ENCODE measurements around the gene SHROOM3.

SHROOM3 gene

DNA sequence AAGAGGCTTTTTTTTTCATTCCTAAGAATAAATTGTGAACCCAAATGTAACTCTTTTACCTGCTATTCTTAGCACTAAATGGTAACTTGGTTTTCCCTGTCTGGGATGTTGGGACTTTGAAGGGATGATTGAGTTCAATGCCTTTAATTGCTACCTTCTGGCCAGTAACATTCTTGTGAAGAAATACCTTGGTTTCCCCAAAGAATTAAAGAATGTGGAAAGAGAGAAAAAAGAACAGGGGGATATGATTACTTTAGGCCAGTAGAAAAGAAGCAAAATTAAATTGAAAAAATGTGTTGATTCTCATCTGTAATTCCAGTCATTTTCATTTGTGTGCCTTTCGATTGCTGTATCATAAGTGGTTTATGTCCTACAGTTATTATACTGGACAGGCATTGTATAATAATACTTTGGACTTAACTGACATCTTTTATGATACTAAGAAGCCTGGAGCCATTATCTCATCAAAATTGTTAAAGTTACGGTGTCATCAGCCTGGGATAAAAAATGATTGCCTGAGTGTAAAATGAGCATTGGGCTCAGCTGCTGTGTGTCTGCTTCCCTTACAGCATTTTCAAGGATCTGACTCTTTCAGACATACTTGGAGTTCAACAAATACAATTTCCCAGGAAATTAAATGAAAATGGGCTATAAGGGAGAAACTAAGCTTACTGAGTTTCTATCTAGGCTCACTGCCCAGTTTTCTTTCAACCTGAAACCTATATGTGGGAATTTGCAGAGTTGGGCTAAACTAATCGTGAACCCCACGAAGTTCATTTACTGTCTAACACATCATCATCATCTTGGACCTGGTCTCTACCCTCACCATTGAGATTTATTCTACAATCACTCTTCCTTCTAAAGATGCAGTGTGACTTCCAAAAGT lies 146.3 kb downstream of the SHROOM3 start:
- TF ChIP-seq, protein P1, sequence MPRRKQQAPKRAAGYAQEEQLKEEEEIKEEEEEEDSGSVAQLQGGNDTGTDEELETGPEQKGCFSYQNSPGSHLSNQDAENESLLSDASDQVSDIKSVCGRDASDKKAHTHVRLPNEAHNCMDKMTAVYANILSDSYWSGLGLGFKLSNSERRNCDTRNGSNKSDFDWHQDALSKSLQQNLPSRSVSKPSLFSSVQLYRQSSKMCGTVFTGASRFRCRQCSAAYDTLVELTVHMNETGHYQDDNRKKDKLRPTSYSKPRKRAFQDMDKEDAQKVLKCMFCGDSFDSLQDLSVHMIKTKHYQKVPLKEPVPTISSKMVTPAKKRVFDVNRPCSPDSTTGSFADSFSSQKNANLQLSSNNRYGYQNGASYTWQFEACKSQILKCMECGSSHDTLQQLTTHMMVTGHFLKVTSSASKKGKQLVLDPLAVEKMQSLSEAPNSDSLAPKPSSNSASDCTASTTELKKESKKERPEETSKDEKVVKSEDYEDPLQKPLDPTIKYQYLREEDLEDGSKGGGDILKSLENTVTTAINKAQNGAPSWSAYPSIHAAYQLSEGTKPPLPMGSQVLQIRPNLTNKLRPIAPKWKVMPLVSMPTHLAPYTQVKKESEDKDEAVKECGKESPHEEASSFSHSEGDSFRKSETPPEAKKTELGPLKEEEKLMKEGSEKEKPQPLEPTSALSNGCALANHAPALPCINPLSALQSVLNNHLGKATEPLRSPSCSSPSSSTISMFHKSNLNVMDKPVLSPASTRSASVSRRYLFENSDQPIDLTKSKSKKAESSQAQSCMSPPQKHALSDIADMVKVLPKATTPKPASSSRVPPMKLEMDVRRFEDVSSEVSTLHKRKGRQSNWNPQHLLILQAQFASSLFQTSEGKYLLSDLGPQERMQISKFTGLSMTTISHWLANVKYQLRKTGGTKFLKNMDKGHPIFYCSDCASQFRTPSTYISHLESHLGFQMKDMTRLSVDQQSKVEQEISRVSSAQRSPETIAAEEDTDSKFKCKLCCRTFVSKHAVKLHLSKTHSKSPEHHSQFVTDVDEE (CRISPR knock-in tag; IDR thresholded peaks at IDR 0.05), result peak; percentile 75; the same call in 1 of the 2 replicates
- TF ChIP-seq CSDC2 (CRISPR knock-in tag; IDR thresholded peaks at IDR 0.05) (no peak), RARB (CRISPR knock-in tag; IDR thresholded peaks at IDR 0.05) (no peak), ZNF8 (CRISPR knock-in tag; IDR thresholded peaks at IDR 0.05) (no peak), ISL1 (CRISPR knock-in tag; IDR thresholded peaks at IDR 0.05) (peak; percentile 91), TOX (CRISPR knock-in tag; IDR thresholded peaks at IDR 0.05; ENCODE audit: borderline replicate concordance) (no peak), ZNF70 (CRISPR knock-in tag; IDR thresholded peaks at IDR 0.05) (no peak), ZNF565 (CRISPR knock-in tag; conservative IDR thresholded peaks at IDR 0.05; ENCODE audit: low read depth) (no peak), ARNTL (CRISPR knock-in tag; IDR thresholded peaks at IDR 0.05; ENCODE audit: borderline replicate concordance, low read depth) (no peak), PPARA (CRISPR knock-in tag; IDR thresholded peaks at IDR 0.05; ENCODE audit: borderline replicate concordance) (no peak), ZFP30 (CRISPR knock-in tag; IDR thresholded peaks at IDR 0.05) (no peak), ESRRG (CRISPR knock-in tag; IDR thresholded peaks at IDR 0.05) (no peak), OSR1 (CRISPR knock-in tag; IDR thresholded peaks at IDR 0.05) (no peak), ZC3H10 (CRISPR knock-in tag; IDR thresholded peaks at IDR 0.05) (peak; percentile 31; the same call in 1 of the 2 replicates), ZFP3 (CRISPR knock-in tag; IDR thresholded peaks at IDR 0.05) (no peak), GLIS3 (CRISPR knock-in tag; IDR thresholded peaks at IDR 0.05) (no peak), BACH2 (CRISPR knock-in tag; IDR thresholded peaks at IDR 0.05; ENCODE audit: borderline replicate concordance) (no peak), SNAI2 (CRISPR knock-in tag; IDR thresholded peaks at IDR 0.05) (peak; percentile 40; the same call in 1 of the 2 replicates), TCF4 (CRISPR knock-in tag; IDR thresholded peaks at IDR 0.05; ENCODE audit: borderline replicate concordance) (peak; percentile 78)
- TF ChIP-seq, protein P2, sequence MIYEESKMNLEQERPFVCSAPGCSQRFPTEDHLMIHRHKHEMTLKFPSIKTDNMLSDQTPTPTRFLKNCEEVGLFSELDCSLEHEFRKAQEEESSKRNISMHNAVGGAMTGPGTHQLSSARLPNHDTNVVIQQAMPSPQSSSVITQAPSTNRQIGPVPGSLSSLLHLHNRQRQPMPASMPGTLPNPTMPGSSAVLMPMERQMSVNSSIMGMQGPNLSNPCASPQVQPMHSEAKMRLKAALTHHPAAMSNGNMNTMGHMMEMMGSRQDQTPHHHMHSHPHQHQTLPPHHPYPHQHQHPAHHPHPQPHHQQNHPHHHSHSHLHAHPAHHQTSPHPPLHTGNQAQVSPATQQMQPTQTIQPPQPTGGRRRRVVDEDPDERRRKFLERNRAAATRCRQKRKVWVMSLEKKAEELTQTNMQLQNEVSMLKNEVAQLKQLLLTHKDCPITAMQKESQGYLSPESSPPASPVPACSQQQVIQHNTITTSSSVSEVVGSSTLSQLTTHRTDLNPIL (CRISPR knock-in tag; IDR thresholded peaks at IDR 0.05; ENCODE audit: low read depth), result no peak; the same call in 1 of the 2 replicates
- TF ChIP-seq, protein P3, sequence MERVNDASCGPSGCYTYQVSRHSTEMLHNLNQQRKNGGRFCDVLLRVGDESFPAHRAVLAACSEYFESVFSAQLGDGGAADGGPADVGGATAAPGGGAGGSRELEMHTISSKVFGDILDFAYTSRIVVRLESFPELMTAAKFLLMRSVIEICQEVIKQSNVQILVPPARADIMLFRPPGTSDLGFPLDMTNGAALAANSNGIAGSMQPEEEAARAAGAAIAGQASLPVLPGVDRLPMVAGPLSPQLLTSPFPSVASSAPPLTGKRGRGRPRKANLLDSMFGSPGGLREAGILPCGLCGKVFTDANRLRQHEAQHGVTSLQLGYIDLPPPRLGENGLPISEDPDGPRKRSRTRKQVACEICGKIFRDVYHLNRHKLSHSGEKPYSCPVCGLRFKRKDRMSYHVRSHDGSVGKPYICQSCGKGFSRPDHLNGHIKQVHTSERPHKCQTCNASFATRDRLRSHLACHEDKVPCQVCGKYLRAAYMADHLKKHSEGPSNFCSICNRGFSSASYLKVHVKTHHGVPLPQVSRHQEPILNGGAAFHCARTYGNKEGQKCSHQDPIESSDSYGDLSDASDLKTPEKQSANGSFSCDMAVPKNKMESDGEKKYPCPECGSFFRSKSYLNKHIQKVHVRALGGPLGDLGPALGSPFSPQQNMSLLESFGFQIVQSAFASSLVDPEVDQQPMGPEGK (CRISPR knock-in tag; IDR thresholded peaks at IDR 0.05; ENCODE audit: borderline replicate concordance), result no peak
- TF ChIP-seq, protein P4, sequence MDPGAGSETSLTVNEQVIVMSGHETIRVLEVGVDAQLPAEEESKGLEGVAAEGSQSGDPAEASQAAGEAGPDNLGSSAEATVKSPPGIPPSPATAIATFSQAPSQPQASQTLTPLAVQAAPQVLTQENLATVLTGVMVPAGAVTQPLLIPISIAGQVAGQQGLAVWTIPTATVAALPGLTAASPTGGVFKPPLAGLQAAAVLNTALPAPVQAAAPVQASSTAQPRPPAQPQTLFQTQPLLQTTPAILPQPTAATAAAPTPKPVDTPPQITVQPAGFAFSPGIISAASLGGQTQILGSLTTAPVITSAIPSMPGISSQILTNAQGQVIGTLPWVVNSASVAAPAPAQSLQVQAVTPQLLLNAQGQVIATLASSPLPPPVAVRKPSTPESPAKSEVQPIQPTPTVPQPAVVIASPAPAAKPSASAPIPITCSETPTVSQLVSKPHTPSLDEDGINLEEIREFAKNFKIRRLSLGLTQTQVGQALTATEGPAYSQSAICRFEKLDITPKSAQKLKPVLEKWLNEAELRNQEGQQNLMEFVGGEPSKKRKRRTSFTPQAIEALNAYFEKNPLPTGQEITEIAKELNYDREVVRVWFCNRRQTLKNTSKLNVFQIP (CRISPR knock-in tag; IDR thresholded peaks at IDR 0.05; ENCODE audit: borderline replicate concordance, low read depth), result no peak
- TF ChIP-seq, protein P5, sequence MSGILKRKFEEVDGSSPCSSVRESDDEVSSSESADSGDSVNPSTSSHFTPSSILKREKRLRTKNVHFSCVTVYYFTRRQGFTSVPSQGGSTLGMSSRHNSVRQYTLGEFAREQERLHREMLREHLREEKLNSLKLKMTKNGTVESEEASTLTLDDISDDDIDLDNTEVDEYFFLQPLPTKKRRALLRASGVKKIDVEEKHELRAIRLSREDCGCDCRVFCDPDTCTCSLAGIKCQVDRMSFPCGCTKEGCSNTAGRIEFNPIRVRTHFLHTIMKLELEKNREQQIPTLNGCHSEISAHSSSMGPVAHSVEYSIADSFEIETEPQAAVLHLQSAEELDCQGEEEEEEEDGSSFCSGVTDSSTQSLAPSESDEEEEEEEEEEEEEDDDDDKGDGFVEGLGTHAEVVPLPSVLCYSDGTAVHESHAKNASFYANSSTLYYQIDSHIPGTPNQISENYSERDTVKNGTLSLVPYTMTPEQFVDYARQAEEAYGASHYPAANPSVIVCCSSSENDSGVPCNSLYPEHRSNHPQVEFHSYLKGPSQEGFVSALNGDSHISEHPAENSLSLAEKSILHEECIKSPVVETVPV (CRISPR knock-in tag; IDR thresholded peaks at IDR 0.05), result no peak
- ATAC-seq, result peak; percentile 76
